ENCODE measurements around the gene TNRC18. TPM values are rescaled to one million over a fixed set of nuclear protein-coding genes. Genes with fewer than 3 reads are reported as not detected.

The TNRC18 gene
- total RNA-seq, 1 donor from 2014 or later, result 47.3 TPM

GRCh38 chr7:5457245-5457735 lies 33.7 kb upstream of the TNRC18 start:
- H3K4me1 Mint-ChIP-seq (ENCODE audit: low read depth), result peaks cover 2% of the 10 kb centered on the region
- H3K27ac Mint-ChIP-seq, result no peak overlapping the region
- peaks cover 8% of the 10 kb centered on the region for H3K27me3 Mint-ChIP-seq (ENCODE audit: low read depth)
- no peaks in the 10 kb centered on the region for H3K36me3 Mint-ChIP-seq (ENCODE audit: low read depth)
- no peaks in the 10 kb centered on the region for H3K9me3 Mint-ChIP-seq
- H3K4me3 Mint-ChIP-seq (ENCODE audit: low read depth), result no peak overlapping the region
- DNase-seq (ENCODE audit: low spot score), result no peak
- intact Hi-C loops (cut with micrococcal nuclease), result no loop called here

GRCh38 chr7:5456409-5456808 lies 32.8 kb upstream of the TNRC18 start:
- peaks cover 8% of the 10 kb centered on the region for H3K27me3 Mint-ChIP-seq (ENCODE audit: low read depth)
- no peak overlapping the region for H3K27ac Mint-ChIP-seq
- DNase-seq (ENCODE audit: low spot score), result no peak
- no peak overlapping the region for H3K4me3 Mint-ChIP-seq (ENCODE audit: low read depth)
- intact Hi-C loops (cut with micrococcal nuclease), result no loop called here
- H3K36me3 Mint-ChIP-seq (ENCODE audit: low read depth), result no peaks in the 10 kb centered on the region
- H3K4me1 Mint-ChIP-seq (ENCODE audit: low read depth), result no peaks in the 10 kb centered on the region
- no peaks in the 10 kb centered on the region for H3K9me3 Mint-ChIP-seq

- Mint-ChIP-seq H3K27me3 (ENCODE audit: low read depth) (peaks cover 8% of the 10 kb centered on the region), H3K27ac (no peak overlapping the region), H3K4me3 (ENCODE audit: low read depth) (no peak overlapping the region), H3K9me3 (no peaks in the 10 kb centered on the region), H3K36me3 (ENCODE audit: low read depth) (no peaks in the 10 kb centered on the region), H3K4me1 (ENCODE audit: low read depth) (no peaks in the 10 kb centered on the region)
- DNase-seq (ENCODE audit: low spot score), result no peak
- intact Hi-C loops (cut with micrococcal nuclease), result no loop called here
These were observed 32.1 kb upstream of the TNRC18 start for GRCh38 chr7:5455581-5456219.

- DNase-seq (ENCODE audit: low spot score), result no peak
- H3K9me3 Mint-ChIP-seq, result no peaks in the 10 kb centered on the region
- H3K4me1 Mint-ChIP-seq (ENCODE audit: low read depth), result no peaks in the 10 kb centered on the region
- H3K4me3 Mint-ChIP-seq (ENCODE audit: low read depth), result no peak overlapping the region
- no peaks in the 10 kb centered on the region for H3K36me3 Mint-ChIP-seq (ENCODE audit: low read depth)
- H3K27ac Mint-ChIP-seq, result no peak overlapping the region
- intact Hi-C loops (cut with micrococcal nuclease), result no loop called here
- H3K27me3 Mint-ChIP-seq (ENCODE audit: low read depth), result peaks cover 8% of the 10 kb centered on the region
These were observed 31.5 kb upstream of the TNRC18 start for GRCh38 chr7:5455175-5455574.

GRCh38 chr7:5454485-5454884 lies 30.9 kb upstream of the TNRC18 start:
- Mint-ChIP-seq H3K27me3 (ENCODE audit: low read depth) (peaks cover 8% of the 10 kb centered on the region), H3K27ac (no peak overlapping the region), H3K9me3 (no peaks in the 10 kb centered on the region), H3K4me3 (ENCODE audit: low read depth) (no peak overlapping the region), H3K36me3 (ENCODE audit: low read depth) (no peaks in the 10 kb centered on the region), H3K4me1 (ENCODE audit: low read depth) (no peaks in the 10 kb centered on the region)
- intact Hi-C loops (cut with micrococcal nuclease), result no loop called here
- DNase-seq (ENCODE audit: low spot score), result no peak

GRCh38 chr7:5453566-5454075 lies 30.0 kb upstream of the TNRC18 start:
- no peaks in the 10 kb centered on the region for H3K36me3 Mint-ChIP-seq (ENCODE audit: low read depth)
- H3K4me3 Mint-ChIP-seq (ENCODE audit: low read depth), result no peak overlapping the region
- no peak overlapping the region for H3K27ac Mint-ChIP-seq
- no peak for DNase-seq (ENCODE audit: low spot score)
- no peaks in the 10 kb centered on the region for H3K9me3 Mint-ChIP-seq
- H3K4me1 Mint-ChIP-seq (ENCODE audit: low read depth), result no peaks in the 10 kb centered on the region
- peaks cover 8% of the 10 kb centered on the region for H3K27me3 Mint-ChIP-seq (ENCODE audit: low read depth)
- intact Hi-C loops (cut with micrococcal nuclease), result no loop called here

- intact Hi-C loops (cut with micrococcal nuclease), result no loop called here
- Mint-ChIP-seq H3K36me3 (ENCODE audit: low read depth) (no peaks in the 10 kb centered on the region), H3K9me3 (no peaks in the 10 kb centered on the region), H3K27me3 (ENCODE audit: low read depth) (peaks cover 8% of the 10 kb centered on the region), H3K4me3 (ENCODE audit: low read depth) (no peak overlapping the region), H3K27ac (no peak overlapping the region), H3K4me1 (ENCODE audit: low read depth) (no peaks in the 10 kb centered on the region)
- no peak for DNase-seq (ENCODE audit: low spot score)
These were observed 29.4 kb upstream of the TNRC18 start for GRCh38 chr7:5452937-5453540.

- intact Hi-C loops (cut with micrococcal nuclease), result no loop called here
- no peak for DNase-seq (ENCODE audit: low spot score)
- Mint-ChIP-seq H3K4me3 (ENCODE audit: low read depth) (no peak overlapping the region), H3K9me3 (no peaks in the 10 kb centered on the region), H3K36me3 (ENCODE audit: low read depth) (no peaks in the 10 kb centered on the region), H3K4me1 (ENCODE audit: low read depth) (no peaks in the 10 kb centered on the region), H3K27me3 (ENCODE audit: low read depth) (peaks cover 8% of the 10 kb centered on the region), H3K27ac (no peak overlapping the region)
These were observed 28.9 kb upstream of the TNRC18 start for GRCh38 chr7:5452470-5452899.

- no peaks in the 10 kb centered on the region for H3K36me3 Mint-ChIP-seq (ENCODE audit: low read depth)
- H3K27me3 Mint-ChIP-seq (ENCODE audit: low read depth), result peaks cover 6% of the 10 kb centered on the region
- H3K4me1 Mint-ChIP-seq (ENCODE audit: low read depth), result no peaks in the 10 kb centered on the region
- intact Hi-C loops (cut with micrococcal nuclease), result no loop called here
- no peak overlapping the region for H3K27ac Mint-ChIP-seq
- H3K9me3 Mint-ChIP-seq, result no peaks in the 10 kb centered on the region
- no peak overlapping the region for H3K4me3 Mint-ChIP-seq (ENCODE audit: low read depth)
- no peak for DNase-seq (ENCODE audit: low spot score)
These were observed 27.8 kb upstream of the TNRC18 start for GRCh38 chr7:5451391-5451790.

- DNase-seq (ENCODE audit: low spot score), result no peak
- Mint-ChIP-seq H3K27ac (no peak overlapping the region), H3K36me3 (ENCODE audit: low read depth) (no peaks in the 10 kb centered on the region), H3K27me3 (ENCODE audit: low read depth) (peaks cover 2% of the 10 kb centered on the region), H3K9me3 (no peaks in the 10 kb centered on the region), H3K4me3 (ENCODE audit: low read depth) (no peak overlapping the region), H3K4me1 (ENCODE audit: low read depth) (no peaks in the 10 kb centered on the region)
- intact Hi-C loops (cut with micrococcal nuclease), result no loop called here
These were observed 27.1 kb upstream of the TNRC18 start for GRCh38 chr7:5450549-5451327.

- Mint-ChIP-seq H3K27ac (no peak overlapping the region), H3K4me1 (ENCODE audit: low read depth) (no peaks in the 10 kb centered on the region), H3K27me3 (ENCODE audit: low read depth) (no peaks in the 10 kb centered on the region), H3K9me3 (no peaks in the 10 kb centered on the region), H3K36me3 (ENCODE audit: low read depth) (no peaks in the 10 kb centered on the region), H3K4me3 (ENCODE audit: low read depth) (no peak overlapping the region)
- intact Hi-C loops (cut with micrococcal nuclease), result no loop called here
- no peak for DNase-seq (ENCODE audit: low spot score)
These were observed 24.9 kb upstream of the TNRC18 start for GRCh38 chr7:5448378-5449037.

GRCh38 chr7:5445981-5446594 lies 22.5 kb upstream of the TNRC18 start:
- intact Hi-C loops (cut with micrococcal nuclease), result no loop called here
- H3K4me1 Mint-ChIP-seq (ENCODE audit: low read depth), result no peaks in the 10 kb centered on the region
- H3K36me3 Mint-ChIP-seq (ENCODE audit: low read depth), result no peaks in the 10 kb centered on the region
- DNase-seq (ENCODE audit: low spot score), result no peak
- no peaks in the 10 kb centered on the region for H3K27me3 Mint-ChIP-seq (ENCODE audit: low read depth)
- H3K27ac Mint-ChIP-seq, result no peak overlapping the region
- H3K4me3 Mint-ChIP-seq (ENCODE audit: low read depth), result no peak overlapping the region
- H3K9me3 Mint-ChIP-seq, result no peaks in the 10 kb centered on the region
